Thyroid gland (tissue), 4 donors: Measurements from ENCODE around the gene MYO1D.

Source experiments
- POLR2A ChIP-seq, 2 donors: fragments of 450-650 bp; IDR thresholded peaks; one replicate each; pipeline ENCODE4 v1.6.1; 2017; ENCODE audit warnings: antibody characterized with exemption in 2 of 2, mild to moderate bottlenecking in 2 of 2, moderate library complexity in 1 of 2
- TF ChIP-seq, protein P1 (sequence below), 6 experiments: fragments of 200-600 bp in 3 of 6; fragments of 450-650 bp in 3 of 6; sonication (generic) in 3 of 6; IDR thresholded peaks; one replicate each; pipeline ENCODE4 v1.5.1; 2016 to 2019; ENCODE audit warnings: antibody characterized with exemption in 6 of 6, mild to moderate bottlenecking in 2 of 6, inconsistent platforms in 1 of 6, moderate library complexity in 1 of 6

DNA sequence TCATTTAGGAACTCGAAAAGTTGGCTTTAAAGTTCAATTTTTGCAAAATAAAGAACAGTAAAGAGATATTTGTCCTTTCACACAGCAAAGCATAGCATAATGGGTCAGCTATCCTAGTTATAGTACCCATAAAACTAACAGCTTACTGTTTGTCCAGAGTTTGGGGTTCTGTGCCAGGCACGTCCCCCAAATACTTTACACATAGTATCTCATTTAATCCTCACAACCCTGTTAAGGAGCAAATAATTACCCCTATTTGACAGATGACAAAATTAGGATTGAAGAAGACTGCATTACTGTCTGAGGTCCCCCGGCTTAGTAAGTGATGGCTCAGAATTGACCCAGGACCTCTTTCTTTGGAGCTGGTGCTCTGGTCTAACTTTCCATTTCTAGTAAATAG, 52.6 kb downstream of the MYO1D start:
- TF ChIP-seq, protein P1, sequence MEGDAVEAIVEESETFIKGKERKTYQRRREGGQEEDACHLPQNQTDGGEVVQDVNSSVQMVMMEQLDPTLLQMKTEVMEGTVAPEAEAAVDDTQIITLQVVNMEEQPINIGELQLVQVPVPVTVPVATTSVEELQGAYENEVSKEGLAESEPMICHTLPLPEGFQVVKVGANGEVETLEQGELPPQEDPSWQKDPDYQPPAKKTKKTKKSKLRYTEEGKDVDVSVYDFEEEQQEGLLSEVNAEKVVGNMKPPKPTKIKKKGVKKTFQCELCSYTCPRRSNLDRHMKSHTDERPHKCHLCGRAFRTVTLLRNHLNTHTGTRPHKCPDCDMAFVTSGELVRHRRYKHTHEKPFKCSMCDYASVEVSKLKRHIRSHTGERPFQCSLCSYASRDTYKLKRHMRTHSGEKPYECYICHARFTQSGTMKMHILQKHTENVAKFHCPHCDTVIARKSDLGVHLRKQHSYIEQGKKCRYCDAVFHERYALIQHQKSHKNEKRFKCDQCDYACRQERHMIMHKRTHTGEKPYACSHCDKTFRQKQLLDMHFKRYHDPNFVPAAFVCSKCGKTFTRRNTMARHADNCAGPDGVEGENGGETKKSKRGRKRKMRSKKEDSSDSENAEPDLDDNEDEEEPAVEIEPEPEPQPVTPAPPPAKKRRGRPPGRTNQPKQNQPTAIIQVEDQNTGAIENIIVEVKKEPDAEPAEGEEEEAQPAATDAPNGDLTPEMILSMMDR (IDR thresholded peaks at IDR 0.05), result no peak
- TF ChIP-seq POLR2A (IDR thresholded peaks at IDR 0.05), result no peak
